ENCODE results near the gene NCSTN. TPM values are rescaled to one million over a fixed set of nuclear protein-coding genes. Genes with fewer than 3 reads are reported as not detected.

The NCSTN gene
- total RNA-seq, 2 experiments from 2014 or later: 64.5 to 65.3 TPM

DNA sequence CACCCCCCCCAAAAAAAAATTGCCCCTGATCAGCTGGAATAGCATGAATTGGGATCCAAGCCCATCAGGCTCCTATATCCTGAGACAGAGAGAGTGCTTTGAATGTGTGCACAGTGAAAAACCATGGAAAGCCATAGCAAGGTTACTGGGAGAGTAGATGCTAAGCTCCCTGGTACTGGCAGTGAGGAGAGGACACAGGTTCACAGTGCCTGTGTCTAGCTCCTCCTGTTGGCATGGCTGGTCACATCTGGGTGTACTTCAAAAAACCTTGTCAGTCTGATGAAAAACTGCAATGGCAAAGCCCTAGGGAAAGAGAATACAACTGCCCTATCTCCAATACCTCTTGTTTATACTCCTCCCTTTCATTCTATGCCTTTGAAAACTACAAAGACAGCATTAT, 13.1 kb upstream of the NCSTN start:
- Mint-ChIP-seq H3K36me3 (ENCODE audit: low read depth) (peaks cover 75% of the 10 kb centered on the region), H3K27ac (no peak overlapping the region), H3K4me3 (no peak overlapping the region), H3K4me1 (peaks cover 7% of the 10 kb centered on the region), H3K9me3 (no peaks in the 10 kb centered on the region), H3K27me3 (no peaks in the 10 kb centered on the region)
- POLR2A ChIA-PET: interaction anchor here (1.0 to 1.5 kb wide), 2 partner anchors 13 kb away, joined by 3 to 4 read pairs; partner anchors contain the start of genes COPA and NCSTN
- CTCF ChIA-PET: interaction anchor here (0.6 to 2.6 kb wide), 3 partner anchors 39 to 46 kb away, joined by 3 to 11 read pairs (median 3); no protein-coding TSS in a partner anchor
- no peak for DNase-seq

DNA sequence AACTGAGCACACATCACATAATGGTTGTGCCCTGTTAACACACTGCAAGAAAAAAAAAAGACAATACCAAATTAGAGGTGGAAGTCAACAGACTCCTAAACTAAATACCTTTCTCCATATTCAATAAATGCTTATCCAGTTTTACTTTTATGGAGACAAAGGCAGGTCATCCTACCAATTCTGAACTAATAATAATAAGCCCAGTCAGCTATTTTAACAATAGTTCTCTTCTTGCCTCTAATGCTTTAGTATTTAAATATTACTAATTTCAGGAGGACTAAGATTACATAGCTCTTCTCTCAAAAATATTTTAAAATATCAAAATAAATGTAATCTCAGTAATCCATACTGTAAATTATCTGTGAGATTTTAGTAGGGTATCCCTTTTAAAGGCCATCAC, 10.7 kb upstream of the NCSTN start:
- DNase-seq: no peak
- Mint-ChIP-seq H3K27me3 (no peaks in the 10 kb centered on the region), H3K27ac (no peak overlapping the region), H3K36me3 (ENCODE audit: low read depth) (peaks cover 71% of the 10 kb centered on the region), H3K4me1 (peaks cover 9% of the 10 kb centered on the region), H3K9me3 (no peaks in the 10 kb centered on the region), H3K4me3 (no peak overlapping the region)
- POLR2A ChIA-PET: interaction anchor here (1.5 kb wide), 1 partner anchor 29 kb away, joined by 3 read pairs; no protein-coding TSS in a partner anchor
- CTCF ChIA-PET: interaction anchor here (1.1 to 2.3 kb wide), 2 partner anchors 41 to 44 kb away, joined by 4 to 10 read pairs; no protein-coding TSS in a partner anchor

DNA sequence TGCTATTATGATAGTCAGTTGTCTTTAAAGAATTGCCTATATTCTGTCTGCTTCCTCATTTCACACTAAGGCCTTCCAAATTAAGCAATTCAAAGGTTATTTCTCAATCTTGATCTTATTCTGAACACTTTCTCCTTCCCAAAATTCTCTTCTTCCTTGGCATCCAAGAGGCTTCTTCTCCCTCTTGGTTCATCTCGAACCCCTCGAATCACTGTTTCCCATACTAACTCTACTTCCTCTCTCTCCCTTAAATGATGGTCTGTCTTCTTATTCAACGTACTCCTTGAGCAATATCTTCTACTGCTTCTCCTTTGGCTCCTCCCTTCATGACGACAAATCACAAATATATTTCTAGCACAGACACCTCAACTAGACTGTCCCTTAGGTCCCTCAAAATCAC, 4.6 kb upstream of the NCSTN start:
- H3K4me1 Mint-ChIP-seq: peaks cover 41% of the 10 kb centered on the region
- no peaks in the 10 kb centered on the region for H3K27me3 Mint-ChIP-seq
- ChIA-PET POLR2A (interaction anchor here (0.8 kb wide), 1 partner anchor 53 kb away, joined by 3 read pairs; the partner anchor contains the start of gene PEX19), CTCF (interaction anchor here (3.3 kb wide), 1 partner anchor 47 kb away, joined by 10 read pairs; no protein-coding TSS in a partner anchor)
- H3K36me3 Mint-ChIP-seq (ENCODE audit: low read depth): peaks cover 62% of the 10 kb centered on the region
- DNase-seq: no peak
- no peak overlapping the region for H3K4me3 Mint-ChIP-seq
- no peaks in the 10 kb centered on the region for H3K9me3 Mint-ChIP-seq
- no peak overlapping the region for H3K27ac Mint-ChIP-seq

DNA sequence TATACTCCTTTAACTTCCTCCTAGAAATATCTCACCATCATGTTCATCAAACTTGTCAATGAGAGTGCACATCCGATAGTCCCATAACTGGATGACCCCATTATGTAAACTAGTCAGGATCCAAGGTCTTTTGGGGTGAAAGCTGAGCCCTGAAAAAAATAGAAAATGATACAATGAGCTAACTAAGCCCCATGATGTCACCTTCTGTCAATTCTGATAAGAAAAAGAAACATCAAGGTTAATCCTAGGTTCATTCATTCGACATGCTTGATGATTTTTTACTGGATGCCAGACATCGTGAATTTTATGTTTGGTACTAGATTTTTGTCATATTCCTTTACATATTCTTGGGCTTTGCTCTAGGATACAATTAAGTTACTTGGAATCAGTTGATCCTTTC, 3.0 kb upstream of the NCSTN start:
- Mint-ChIP-seq H3K27ac (no peak overlapping the region), H3K4me3 (no peak overlapping the region), H3K27me3 (no peaks in the 10 kb centered on the region), H3K9me3 (no peaks in the 10 kb centered on the region), H3K4me1 (peaks cover 52% of the 10 kb centered on the region), H3K36me3 (ENCODE audit: low read depth) (peaks cover 57% of the 10 kb centered on the region)
- CTCF ChIA-PET: interaction anchor here (1.2 to 3.3 kb wide), 2 partner anchors 48 to 60 kb away, joined by 3 to 10 read pairs; no protein-coding TSS in a partner anchor
- no peak for DNase-seq
- POLR2A ChIA-PET: interaction anchor here (0.9 kb wide), 1 partner anchor 458 kb away, joined by 3 read pairs; no protein-coding TSS in a partner anchor

DNA sequence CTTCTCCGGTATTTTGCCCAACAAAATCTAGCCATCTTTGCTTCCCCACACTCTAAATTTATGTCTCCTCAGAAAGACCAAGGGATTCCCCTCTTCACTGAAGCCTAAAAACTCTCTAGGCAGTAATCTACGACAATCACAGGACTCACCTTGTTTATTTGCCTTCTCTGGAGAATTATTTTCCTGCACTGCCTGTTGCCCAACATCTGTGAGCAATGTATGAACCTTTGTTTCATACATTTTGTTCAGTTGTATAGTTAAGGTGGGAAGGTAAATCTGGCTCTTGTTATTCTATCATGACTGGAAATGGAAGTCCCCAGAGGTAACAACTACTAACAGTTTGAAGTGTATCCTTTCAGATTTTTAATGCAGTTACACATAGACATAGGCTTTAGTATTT, 2.3 kb upstream of the NCSTN start:
- H3K27ac Mint-ChIP-seq: peak overlapping the region; percentile 17
- no peak overlapping the region for H3K4me3 Mint-ChIP-seq
- ChIA-PET POLR2A (interaction anchor here (1.1 to 1.4 kb wide), 2 partner anchors 52 to 56 kb away, joined by 3 read pairs; partner anchors contain the start of gene PEX19), CTCF (no interaction called here)
- H3K36me3 Mint-ChIP-seq (ENCODE audit: low read depth): peaks cover 53% of the 10 kb centered on the region
- no peaks in the 10 kb centered on the region for H3K27me3 Mint-ChIP-seq
- DNase-seq: no peak
- H3K9me3 Mint-ChIP-seq: no peaks in the 10 kb centered on the region
- peaks cover 52% of the 10 kb centered on the region for H3K4me1 Mint-ChIP-seq

DNA sequence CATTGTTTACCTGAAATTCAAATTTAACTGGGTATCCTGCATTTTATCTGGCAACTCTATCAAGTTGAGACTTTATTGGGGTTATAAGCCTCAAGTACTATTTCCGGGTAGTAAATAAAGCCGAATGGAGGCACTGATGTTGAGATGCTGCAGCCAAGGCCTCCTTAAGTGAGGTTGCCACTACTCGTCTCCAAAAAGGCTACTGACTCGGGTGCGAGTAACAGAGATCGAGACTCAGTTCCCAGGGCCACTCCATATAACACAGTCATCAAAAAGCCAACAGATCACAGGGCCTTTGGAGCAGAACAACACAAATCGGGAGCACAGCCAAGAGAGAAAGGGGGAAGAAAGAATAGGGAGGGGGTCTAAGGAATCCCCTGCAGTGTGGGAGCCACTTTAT, 657 bp upstream of the NCSTN start:
- peak overlapping the region; percentile 99 for H3K4me3 Mint-ChIP-seq
- POLR2A ChIA-PET: interaction anchor here (1.2 to 1.4 kb wide), 2 partner anchors 33 to 57 kb away, joined by 3 read pairs; partner anchors contain the start of gene PEX19

DNA sequence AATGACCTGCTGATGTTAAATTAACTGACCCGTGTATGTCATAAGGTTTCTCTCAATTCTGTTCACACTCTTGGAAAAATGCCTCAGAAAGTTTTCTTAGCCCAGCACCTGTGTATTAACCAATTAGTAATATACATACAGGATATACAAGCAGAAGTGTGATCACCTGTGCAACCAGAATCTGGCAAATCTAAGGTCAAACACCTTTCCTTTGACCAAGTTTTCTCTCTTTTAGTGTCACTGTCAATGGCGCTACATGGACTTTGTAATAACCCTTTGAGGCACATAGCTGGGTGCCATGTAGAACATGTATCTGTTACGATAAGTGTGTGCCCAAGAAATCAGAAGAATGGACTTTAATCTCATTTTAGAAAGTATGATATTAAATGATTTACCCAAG, 1.1 kb downstream of the NCSTN start:
- DNase-seq: no peak
- peaks cover 53% of the 10 kb centered on the region for H3K4me1 Mint-ChIP-seq
- peak overlapping the region; percentile 97 for H3K27ac Mint-ChIP-seq
- ChIA-PET POLR2A (interaction anchor here (0.9 to 1.3 kb wide), 5 partner anchors 25 to 83 kb away, joined by 3 to 6 read pairs (median 5); partner anchors contain the start of gene PEX19), CTCF (interaction anchor here (1.1 to 3.0 kb wide), 3 partner anchors 9 to 83 kb away, joined by 3 to 13 read pairs (median 3); no protein-coding TSS in a partner anchor)
- H3K9me3 Mint-ChIP-seq: no peaks in the 10 kb centered on the region
- peak overlapping the region; percentile 99 for H3K4me3 Mint-ChIP-seq
- H3K36me3 Mint-ChIP-seq (ENCODE audit: low read depth): peaks cover 47% of the 10 kb centered on the region
- no peaks in the 10 kb centered on the region for H3K27me3 Mint-ChIP-seq

More for the DNA sequence above, 657 bp upstream of the NCSTN start:
- CTCF ChIA-PET: interaction anchor here (0.9 kb wide), 1 partner anchor 35 kb away, joined by 3 read pairs; no protein-coding TSS in a partner anchor
- Mint-ChIP-seq H3K9me3 (no peaks in the 10 kb centered on the region), H3K4me1 (peaks cover 59% of the 10 kb centered on the region), H3K27ac (peak overlapping the region; percentile 97), H3K27me3 (no peaks in the 10 kb centered on the region), H3K36me3 (ENCODE audit: low read depth) (peaks cover 54% of the 10 kb centered on the region)
- peak; percentile 29 for DNase-seq

DNA sequence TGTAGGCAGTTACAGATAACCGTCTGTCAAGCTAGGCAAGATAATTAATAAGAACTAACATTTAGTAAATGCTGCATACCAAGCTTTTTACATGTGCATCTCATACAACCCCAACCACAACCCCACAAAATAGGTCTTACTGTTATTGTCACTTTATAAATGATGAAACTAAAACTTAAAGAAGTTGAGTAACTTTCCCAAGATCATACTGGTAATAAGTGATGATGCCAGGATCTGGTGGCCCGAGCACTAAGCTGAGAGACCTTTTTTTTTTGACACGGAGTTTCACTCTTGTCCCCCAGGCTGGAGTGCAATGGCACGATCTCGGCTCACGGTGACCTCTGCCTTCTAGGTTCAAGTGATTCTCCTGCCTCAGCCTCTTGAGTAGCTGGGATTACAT, 1.8 kb downstream of the NCSTN start:
- Mint-ChIP-seq H3K4me3 (peak overlapping the region; percentile 99), H3K27ac (peak overlapping the region; percentile 12), H3K9me3 (no peaks in the 10 kb centered on the region), H3K27me3 (no peaks in the 10 kb centered on the region), H3K4me1 (peaks cover 55% of the 10 kb centered on the region), H3K36me3 (ENCODE audit: low read depth) (peaks cover 47% of the 10 kb centered on the region)
- no peak for DNase-seq
- ChIA-PET CTCF (interaction anchor here (1.2 to 3.0 kb wide), 2 partner anchors 9 to 31 kb away, joined by 3 to 13 read pairs; no protein-coding TSS in a partner anchor), POLR2A (no interaction called here)

DNA sequence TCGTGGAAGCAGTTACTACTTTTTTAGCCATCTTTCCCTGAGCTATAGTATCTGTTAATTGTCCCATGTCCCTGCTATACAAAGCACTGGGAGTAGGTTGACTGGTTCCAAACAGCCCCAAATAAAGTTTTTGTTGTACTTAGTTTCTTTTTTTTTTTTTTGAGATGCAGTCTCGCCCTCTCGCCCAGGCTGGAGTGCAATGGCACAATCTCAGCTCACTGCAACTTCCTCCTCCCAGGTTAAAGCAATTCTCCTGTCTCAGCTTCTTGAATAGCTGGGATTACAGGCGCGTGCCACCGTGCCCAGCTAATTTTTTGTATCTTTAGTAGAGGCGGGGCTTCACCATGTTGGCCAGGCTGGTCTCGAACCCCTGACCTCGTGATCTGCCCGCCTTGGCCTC, 3.3 kb downstream of the NCSTN start:
- H3K9me3 Mint-ChIP-seq: no peaks in the 10 kb centered on the region
- ChIA-PET POLR2A (no interaction called here), CTCF (interaction anchor here (0.5 to 1.3 kb wide), 4 partner anchors 8 to 262 kb away, joined by 3 to 5 read pairs (median 3); no protein-coding TSS in a partner anchor)
- H3K27ac Mint-ChIP-seq: no peak overlapping the region
- H3K36me3 Mint-ChIP-seq (ENCODE audit: low read depth): peaks cover 55% of the 10 kb centered on the region
- peaks cover 46% of the 10 kb centered on the region for H3K4me1 Mint-ChIP-seq
- H3K27me3 Mint-ChIP-seq: no peaks in the 10 kb centered on the region
- no peak for DNase-seq
- no peak overlapping the region for H3K4me3 Mint-ChIP-seq

DNA sequence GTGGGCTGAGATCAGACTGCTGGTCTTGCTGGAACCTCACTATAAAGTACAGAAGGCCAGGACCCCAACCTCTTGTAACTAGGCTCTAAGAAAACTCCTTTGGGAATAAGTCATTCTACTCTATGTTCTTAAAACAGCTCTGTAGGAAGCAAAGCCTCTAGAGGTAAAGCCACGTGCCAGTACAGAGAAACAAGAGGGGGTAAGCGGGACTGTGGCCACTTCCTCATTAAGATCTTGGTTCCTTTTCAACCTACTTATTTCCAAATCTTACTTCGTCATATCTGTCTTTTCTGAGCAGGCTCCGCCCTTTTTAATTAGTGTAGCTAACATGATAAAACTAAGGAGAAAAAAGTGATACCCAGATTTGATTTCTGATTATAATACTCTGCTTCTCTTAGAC, 3.8 kb downstream of the NCSTN start:
- H3K27ac Mint-ChIP-seq: no peak overlapping the region
- H3K27me3 Mint-ChIP-seq: no peaks in the 10 kb centered on the region
- H3K9me3 Mint-ChIP-seq: no peaks in the 10 kb centered on the region
- H3K4me1 Mint-ChIP-seq: peaks cover 41% of the 10 kb centered on the region
- H3K4me3 Mint-ChIP-seq: no peak overlapping the region
- DNase-seq: no peak
- peaks cover 58% of the 10 kb centered on the region for H3K36me3 Mint-ChIP-seq (ENCODE audit: low read depth)
- CTCF ChIA-PET: interaction anchor here (1.0 to 1.7 kb wide), 4 partner anchors 8 to 269 kb away, joined by 3 to 5 read pairs (median 4); no protein-coding TSS in a partner anchor
- POLR2A ChIA-PET: no interaction called here

DNA sequence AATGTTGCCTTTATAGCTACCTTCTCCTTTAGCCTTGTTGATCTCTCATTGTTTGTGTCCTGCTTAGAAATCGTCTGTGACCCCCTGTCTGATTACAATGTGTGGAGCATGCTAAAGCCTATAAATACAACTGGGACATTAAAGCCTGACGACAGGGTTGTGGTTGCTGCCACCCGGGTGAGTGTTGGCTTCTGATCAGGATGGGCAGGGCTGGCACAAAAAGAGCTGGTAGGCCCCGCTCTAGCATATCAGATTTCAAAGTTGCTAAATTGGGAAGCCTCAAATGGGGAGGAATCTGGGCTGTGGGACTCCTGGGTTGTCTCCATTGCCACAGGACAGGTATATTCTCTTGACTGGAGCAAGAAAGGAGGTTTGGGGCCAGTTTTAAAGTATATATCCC, 8.4 kb downstream of the NCSTN start:
- peaks cover 23% of the 10 kb centered on the region for H3K4me1 Mint-ChIP-seq
- no peaks in the 10 kb centered on the region for H3K9me3 Mint-ChIP-seq
- no peak for DNase-seq
- H3K36me3 Mint-ChIP-seq (ENCODE audit: low read depth): peaks cover 76% of the 10 kb centered on the region
- ChIA-PET POLR2A (interaction anchor here (0.8 to 2.2 kb wide), 3 partner anchors 12 to 77 kb away, joined by 3 to 7 read pairs (median 3); no protein-coding TSS in a partner anchor), CTCF (interaction anchor here (1.3 to 4.3 kb wide), 3 partner anchors 17 to 25 kb away, joined by 4 to 20 read pairs (median 10); no protein-coding TSS in a partner anchor)
- H3K27me3 Mint-ChIP-seq: no peaks in the 10 kb centered on the region
- no peak overlapping the region for H3K27ac Mint-ChIP-seq
- H3K4me3 Mint-ChIP-seq: no peak overlapping the region

DNA sequence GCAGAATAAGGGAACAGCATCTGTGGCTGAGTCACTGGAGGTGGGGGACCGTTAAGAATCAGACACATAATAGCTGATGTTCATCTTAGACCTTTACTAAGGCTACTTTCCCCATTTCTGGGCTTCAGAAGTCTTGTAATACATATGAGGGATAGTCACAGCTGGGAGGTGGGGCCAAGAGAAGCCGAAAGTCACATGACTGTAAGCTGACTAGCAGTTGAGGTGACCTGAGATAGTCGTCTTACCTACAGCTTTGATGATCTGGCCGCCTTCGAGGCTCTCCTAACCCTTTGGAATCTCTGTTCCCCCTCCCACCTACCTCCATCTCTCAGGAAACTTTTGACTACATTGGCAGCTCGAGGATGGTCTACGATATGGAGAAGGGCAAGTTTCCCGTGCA, 9.4 kb downstream of the NCSTN start:
- Mint-ChIP-seq H3K4me3 (no peak overlapping the region), H3K27ac (no peak overlapping the region), H3K27me3 (no peaks in the 10 kb centered on the region), H3K4me1 (peaks cover 15% of the 10 kb centered on the region), H3K9me3 (no peaks in the 10 kb centered on the region), H3K36me3 (ENCODE audit: low read depth) (peaks cover 74% of the 10 kb centered on the region)
- DNase-seq: no peak
- CTCF ChIA-PET: interaction anchor here (0.6 to 4.3 kb wide), 6 partner anchors 8 to 192 kb away, joined by 3 to 20 read pairs (median 4); partner anchors contain the start of genes COPA and NCSTN
- POLR2A ChIA-PET: interaction anchor here (0.9 to 2.2 kb wide), 3 partner anchors 9 to 24 kb away, joined by 3 to 7 read pairs (median 5); partner anchors contain the start of genes COPA and NCSTN

DNA sequence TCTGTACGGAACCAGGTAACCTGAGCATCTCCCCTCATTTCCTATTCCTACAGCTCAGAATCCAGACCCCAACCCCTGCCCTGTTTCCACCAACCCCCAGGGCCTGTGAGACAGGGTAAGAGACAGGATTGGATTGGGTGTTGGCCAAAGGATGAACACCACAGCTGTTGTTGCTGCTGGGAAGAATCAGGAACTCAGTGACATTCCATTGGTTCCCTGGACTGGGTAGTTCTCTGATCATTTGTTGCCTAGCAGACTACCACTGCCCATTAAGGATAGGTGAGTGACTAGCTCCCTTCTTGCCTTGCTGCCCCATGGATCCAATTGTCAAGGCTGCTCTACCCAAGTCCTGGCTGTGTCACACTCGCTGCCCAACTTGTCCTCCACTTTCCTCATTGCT, 10.0 kb downstream of the NCSTN start:
- CTCF ChIA-PET: interaction anchor here (0.6 to 4.3 kb wide), 6 partner anchors 9 to 493 kb away, joined by 3 to 20 read pairs (median 4); partner anchors contain the start of genes COPA and NCSTN
- Mint-ChIP-seq H3K36me3 (ENCODE audit: low read depth) (peaks cover 79% of the 10 kb centered on the region), H3K4me3 (no peak overlapping the region)

More for the DNA sequence above, 10.0 kb downstream of the NCSTN start:
- Mint-ChIP-seq H3K27me3 (no peaks in the 10 kb centered on the region), H3K4me1 (peaks cover 14% of the 10 kb centered on the region), H3K9me3 (no peaks in the 10 kb centered on the region), H3K27ac (no peak overlapping the region)
- POLR2A ChIA-PET: interaction anchor here (0.9 to 2.2 kb wide), 2 partner anchors 10 kb away, joined by 5 to 7 read pairs; partner anchors contain the start of genes COPA and NCSTN
- no peak for DNase-seq
